ENCODE measurements around the gene GINS2.

Gene GINS2

DNA sequence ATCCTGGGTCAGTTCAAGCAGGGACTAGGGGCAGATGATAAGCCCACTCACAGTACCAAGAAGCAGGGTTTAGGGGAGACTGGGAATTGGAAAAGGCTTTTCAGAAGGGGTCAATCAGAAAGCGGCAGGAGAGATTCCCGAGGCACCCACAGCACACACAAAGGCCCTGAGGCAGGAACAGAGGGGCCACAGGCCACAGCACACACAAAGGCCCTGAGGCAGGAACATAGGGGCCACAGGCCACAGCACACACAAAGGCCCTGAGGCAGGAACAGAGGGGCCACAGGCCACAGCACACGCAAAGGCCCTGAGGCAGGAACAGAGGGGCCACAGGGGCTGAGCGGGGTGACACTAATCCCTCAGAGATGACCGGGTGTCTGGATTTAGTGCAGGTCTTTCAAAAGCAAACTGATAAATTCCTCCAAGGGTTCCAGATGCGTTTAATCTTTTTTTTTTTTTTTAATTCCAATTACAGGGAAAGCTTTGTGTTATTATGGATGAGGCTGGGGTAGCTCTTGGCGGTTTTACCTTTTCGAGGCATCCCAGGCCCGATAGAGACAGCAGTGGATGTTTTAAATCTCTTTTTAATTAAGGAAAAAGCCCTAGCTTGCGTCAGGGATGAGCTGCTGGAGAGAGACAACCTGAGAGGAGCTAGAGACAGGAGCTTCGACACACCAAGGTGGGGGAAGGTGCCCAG, 31.0 kb upstream of the GINS2 start:
- TF ChIP-seq Cebpa-rat (IDR thresholded peaks at IDR 0.05), result no peak
- H3K36me3 ChIP-seq, result peaks cover 0 to 4% (median 0%) of the 10 kb centered on the region in 11 experiments; a peak in 1 of 22 replicates
- H3K4me3 ChIP-seq, result no peak overlapping the region
- H4K20me1 ChIP-seq, result peaks cover 0 to 49% (median 0%) of the 10 kb centered on the region in 11 experiments; a peak in 10 of 22 replicates
- no peak overlapping the region for H3K4me2 ChIP-seq
- no peaks in the 10 kb centered on the region for H3K9me3 ChIP-seq (replicated peaks in 1 of 11)
- no peaks in the 10 kb centered on the region for H3K27me3 ChIP-seq
- no peak overlapping the region for H3K9ac ChIP-seq
- H3K27ac ChIP-seq, result no peak overlapping the region
- peaks cover 20 to 67% (median 43%) of the 10 kb centered on the region in 10 experiments for H3K4me1 ChIP-seq

GRCh38 chr16:85718682-85719081, 29.9 kb upstream of the GINS2 start:
- H3K27me3 ChIP-seq, result no peaks in the 10 kb centered on the region

DNA sequence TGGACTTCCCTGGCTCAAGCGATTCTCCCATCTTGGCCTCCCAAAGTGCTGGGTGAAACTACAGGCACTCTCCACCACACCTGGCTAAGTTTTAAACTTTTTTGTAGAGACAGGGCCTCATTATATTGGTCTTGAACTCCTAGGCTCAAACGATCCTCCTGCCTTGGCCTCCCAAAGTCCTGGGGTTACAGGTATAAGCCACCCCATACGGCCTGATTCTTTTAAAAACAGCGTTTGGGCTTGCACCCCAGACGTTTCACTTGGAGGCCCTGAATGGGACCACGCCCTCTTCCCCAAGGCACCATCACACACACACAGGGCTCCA, 29.4 kb upstream of the GINS2 start:
- peaks cover 20 to 59% (median 41%) of the 10 kb centered on the region in 10 experiments for H3K4me1 ChIP-seq
- no peaks in the 10 kb centered on the region for H3K27me3 ChIP-seq
- no peak overlapping the region for H3K27ac ChIP-seq
- TF ChIP-seq Cebpa-rat (IDR thresholded peaks at IDR 0.05), result no peak
- H3K4me2 ChIP-seq, result peak overlapping the region in 10 of 11 experiments; percentile 7 to 90 (median 80); a peak in 13 of 22 replicates
- H3K4me3 ChIP-seq, result no peak overlapping the region
- H3K9me3 ChIP-seq (replicated peaks in 1 of 11), result no peaks in the 10 kb centered on the region
- peaks cover 0 to 49% (median 0%) of the 10 kb centered on the region in 11 experiments; a peak in 10 of 22 replicates for H4K20me1 ChIP-seq
- no peak overlapping the region for H3K9ac ChIP-seq
- no peaks in the 10 kb centered on the region; a peak in 1 of 22 replicates for H3K36me3 ChIP-seq

More at GRCh38 chr16:85718682-85719081, 29.9 kb upstream of the GINS2 start:
- Histone ChIP-seq H3K4me3 (no peak overlapping the region), H3K9me3 (replicated peaks in 1 of 11) (no peaks in the 10 kb centered on the region), H3K4me1 (peaks cover 20 to 60% (median 41%) of the 10 kb centered on the region in 10 experiments), H3K9ac (no peak overlapping the region), H4K20me1 (peaks cover 0 to 49% (median 0%) of the 10 kb centered on the region in 11 experiments; a peak in 10 of 22 replicates), H3K27ac (no peak overlapping the region), H3K36me3 (no peaks in the 10 kb centered on the region), H3K4me2 (peak overlapping the region in 6 of 11 experiments; percentile 21 to 88 (median 78); a peak in 6 of 22 replicates)
- no peak for TF ChIP-seq Cebpa-rat (IDR thresholded peaks at IDR 0.05)

DNA sequence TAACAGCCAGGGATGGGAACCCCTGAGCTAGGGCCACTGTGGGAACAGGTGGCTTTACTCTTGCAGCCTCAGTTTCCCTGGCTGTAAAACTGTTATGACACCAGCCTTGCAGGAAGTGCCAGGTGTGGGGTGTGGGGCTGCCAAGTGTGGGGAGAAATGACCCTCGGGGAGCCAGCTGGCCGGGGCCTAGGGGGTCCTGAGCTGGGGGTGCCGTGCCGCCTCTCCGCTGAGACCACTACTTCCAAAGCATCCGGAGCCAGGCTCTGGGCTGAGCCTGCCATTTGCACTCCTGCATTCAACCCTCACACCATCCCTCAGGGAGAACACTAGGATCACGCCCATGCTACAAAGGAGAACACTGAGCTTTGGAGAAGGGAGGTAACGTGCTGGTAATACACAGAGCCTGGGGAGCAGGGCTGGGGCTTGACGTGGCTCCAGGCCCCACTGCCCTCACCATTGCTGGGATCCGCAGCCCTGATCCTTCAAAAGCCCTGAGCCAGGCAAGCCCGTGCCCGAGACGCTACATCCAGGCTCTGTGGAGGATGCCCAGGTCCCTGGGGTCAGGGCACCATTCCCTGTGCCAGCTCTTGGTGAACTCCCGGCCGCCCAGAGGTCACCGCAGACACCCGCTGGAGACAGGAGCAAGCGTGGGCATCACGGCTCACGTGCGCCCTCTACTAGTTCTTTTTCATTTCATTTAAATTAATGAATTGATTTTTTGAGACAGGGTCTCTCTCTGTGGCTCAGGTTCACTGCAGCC, 28.8 kb upstream of the GINS2 start:
- peaks cover 0 to 46% (median 0%) of the 10 kb centered on the region in 11 experiments; a peak in 10 of 22 replicates for H4K20me1 ChIP-seq
- H3K9ac ChIP-seq, result peak overlapping the region; percentile 0 to 61 (median 39); a peak in 14 of 22 replicates
- H3K36me3 ChIP-seq, result peaks cover 0 to 5% (median 2%) of the 10 kb centered on the region in 11 experiments; a peak in 7 of 22 replicates
- H3K4me3 ChIP-seq, result no peak overlapping the region
- H3K27ac ChIP-seq, result peak overlapping the region in 2 of 11 experiments; percentile 47 to 54; a peak in 1 of 22 replicates
- peak overlapping the region; percentile 66 to 90 (median 82) for H3K4me2 ChIP-seq
- H3K4me1 ChIP-seq, result peaks cover 20 to 57% (median 41%) of the 10 kb centered on the region in 10 experiments
- H3K27me3 ChIP-seq, result no peaks in the 10 kb centered on the region
- H3K9me3 ChIP-seq (replicated peaks in 1 of 11), result peaks cover 0 to 5% (median 3%) of the 10 kb centered on the region in 11 experiments; a peak in 14 of 22 replicates
- no peak for TF ChIP-seq Cebpa-rat (IDR thresholded peaks at IDR 0.05)

- Histone ChIP-seq H3K36me3 (peaks cover 0 to 14% (median 8%) of the 10 kb centered on the region in 11 experiments; a peak in 10 of 22 replicates), H3K9me3 (replicated peaks in 1 of 11) (peaks cover 6 to 14% (median 11%) of the 10 kb centered on the region in 11 experiments; a peak in 19 of 22 replicates), H3K4me3 (no peak overlapping the region; a peak in 1 of 20 replicates), H3K4me2 (peak overlapping the region; percentile 66 to 90 (median 82)), H3K27ac (peak overlapping the region in 4 of 11 experiments; percentile 26 to 54 (median 38); a peak in 4 of 22 replicates), H3K27me3 (no peaks in the 10 kb centered on the region), H3K4me1 (peaks cover 20 to 50% (median 41%) of the 10 kb centered on the region in 10 experiments), H4K20me1 (peaks cover 0 to 37% (median 0%) of the 10 kb centered on the region in 11 experiments; a peak in 10 of 22 replicates), H3K9ac (peak overlapping the region in 9 of 11 experiments; percentile 0 to 61 (median 43); a peak in 14 of 22 replicates)
- no peak for TF ChIP-seq Cebpa-rat (IDR thresholded peaks at IDR 0.05)
Observed at GRCh38 chr16:85716680-85717038, 27.9 kb upstream of the GINS2 start.

GRCh38 chr16:85716022-85716679, 27.4 kb upstream of the GINS2 start:
- H3K9me3 ChIP-seq (replicated peaks in 1 of 11), result peaks cover 6 to 14% (median 11%) of the 10 kb centered on the region in 11 experiments; a peak in 19 of 22 replicates
- no peaks in the 10 kb centered on the region for H3K27me3 ChIP-seq
- no peak for TF ChIP-seq Cebpa-rat (IDR thresholded peaks at IDR 0.05)
- H3K27ac ChIP-seq, result peak overlapping the region in 5 of 11 experiments; percentile 16 to 54 (median 28); a peak in 6 of 22 replicates
- H3K4me3 ChIP-seq, result no peak overlapping the region; a peak in 1 of 20 replicates
- H4K20me1 ChIP-seq, result peaks cover 0 to 35% (median 0%) of the 10 kb centered on the region in 11 experiments; a peak in 10 of 22 replicates
- peak overlapping the region; percentile 66 to 90 (median 82) for H3K4me2 ChIP-seq
- H3K9ac ChIP-seq, result peak overlapping the region in 8 of 11 experiments; percentile 6 to 61 (median 45); a peak in 11 of 22 replicates
- peaks cover 20 to 46% (median 40%) of the 10 kb centered on the region in 10 experiments for H3K4me1 ChIP-seq
- H3K36me3 ChIP-seq, result peaks cover 0 to 16% (median 8%) of the 10 kb centered on the region in 11 experiments; a peak in 10 of 22 replicates

DNA sequence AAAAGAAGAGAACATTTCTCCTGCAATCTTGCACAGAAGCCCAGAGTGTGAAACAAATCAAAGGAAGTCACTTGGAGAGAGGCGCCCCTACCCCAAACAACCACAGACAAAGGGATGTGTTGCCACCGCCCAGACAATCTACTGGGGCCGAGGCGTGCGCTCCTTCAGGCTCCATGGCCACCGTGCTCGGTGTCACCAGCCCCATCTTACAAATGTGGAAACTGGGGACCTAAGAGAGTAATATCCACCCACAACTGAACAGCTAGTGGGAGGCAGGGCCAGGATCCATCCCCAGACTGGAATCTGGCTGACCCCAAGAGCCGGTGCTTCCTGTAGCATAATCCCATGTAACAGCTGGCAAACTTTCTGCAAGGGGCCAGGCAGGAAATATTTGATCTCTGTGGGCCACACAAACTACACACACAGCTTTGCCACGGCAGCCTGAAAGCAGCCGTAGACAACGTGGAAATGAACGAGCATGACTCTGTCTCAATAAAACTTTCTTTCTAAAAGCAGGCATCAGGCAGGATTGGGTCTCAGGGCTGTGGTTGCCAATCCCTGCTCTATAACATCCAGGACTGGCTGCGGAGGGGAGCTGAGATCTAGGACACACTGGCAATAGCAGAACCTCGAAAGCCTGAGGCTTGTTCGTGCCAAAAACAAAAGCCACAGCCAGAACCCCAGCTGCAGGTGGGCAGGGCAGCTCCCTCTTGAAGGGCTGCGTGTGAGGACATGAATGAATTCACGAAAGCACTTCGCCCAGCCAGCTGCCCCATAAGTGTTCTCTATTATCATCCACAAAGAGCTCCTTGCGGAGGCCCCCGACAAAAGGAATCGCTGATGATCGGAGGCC, 26.6 kb upstream of the GINS2 start:
- H3K4me2 ChIP-seq, result peak overlapping the region; percentile 6 to 90 (median 82); a peak in 19 of 22 replicates
- H3K4me3 ChIP-seq, result no peak overlapping the region
- peaks cover 0 to 16% (median 11%) of the 10 kb centered on the region in 11 experiments; a peak in 12 of 22 replicates for H3K36me3 ChIP-seq
- peaks cover 6 to 14% (median 11%) of the 10 kb centered on the region in 11 experiments; a peak in 19 of 22 replicates for H3K9me3 ChIP-seq (replicated peaks in 1 of 11)
- H3K27me3 ChIP-seq, result no peaks in the 10 kb centered on the region
- TF ChIP-seq Cebpa-rat (IDR thresholded peaks at IDR 0.05), result no peak
- peaks cover 20 to 44% (median 38%) of the 10 kb centered on the region in 10 experiments for H3K4me1 ChIP-seq
- H3K9ac ChIP-seq, result peak overlapping the region in 5 of 11 experiments; percentile 4 to 56 (median 19); a peak in 7 of 22 replicates
- H3K27ac ChIP-seq, result peak overlapping the region in 4 of 11 experiments; percentile 10 to 47 (median 22); a peak in 6 of 22 replicates
- peaks cover 0 to 35% (median 0%) of the 10 kb centered on the region in 11 experiments; a peak in 10 of 22 replicates for H4K20me1 ChIP-seq

Data from BLaER1 treated with 17β-estradiol and CSF1 and Interleukin-3, amounts not matched to agents 10 nM and 100 nM (cell line).